Upper lobe of left lung (tissue), 6 donors: ENCODE results near the gene CCDC148. TPM values are rescaled to one million over a fixed set of nuclear protein-coding genes. Genes with fewer than 3 reads are reported as not detected.

ENCODE experiments used
- ATAC-seq, 2 donors: fragments of 200-7000 bp; cut with Tn5 transposase; one replicate each; pipeline ENCODE4 v1.9.1; 2022; ENCODE audit warnings: mild to moderate bottlenecking in 2 of 2, moderate library complexity in 2 of 2; ENCODE audit not compliant: low FRiP score in 2 of 2
- DNase-seq, 2 donors: peaks; one replicate each; pipeline ENCODE4 v3.0.0-alpha.2; 2019 to 2020
- H3K27ac ChIP-seq, 4 donors: fragments of 200-600 bp; sonication (generic); one replicate each; pipeline ENCODE4 v1.5.1; 2016 to 2019
- H3K27me3 ChIP-seq, 4 donors: fragments of 200-600 bp; sonication (generic); one replicate each; pipeline ENCODE4 v1.5.1; 2017 to 2019
- H3K36me3 ChIP-seq, 4 donors: fragments of 200-600 bp; sonication (generic); one replicate each; pipeline ENCODE4 v1.5.1; 2016 to 2019
- H3K4me1 ChIP-seq, 4 donors: fragments of 200-600 bp; sonication (generic); one replicate each; pipeline ENCODE4 v1.5.1; 2018 to 2019
- H3K4me3 ChIP-seq, 4 donors: fragments of 200-600 bp; sonication (generic); one replicate each; pipeline ENCODE4 v1.5.1; 2017 to 2019; ENCODE audit warnings: mild to moderate bottlenecking in 2 of 4, moderate library complexity in 1 of 4
- H3K9me3 ChIP-seq, 4 donors: fragments of 200-600 bp; sonication (generic); one replicate each; pipeline ENCODE4 v1.5.1; 2018 to 2019
- CTCF ChIP-seq, 6 experiments: fragments of 450-650 bp in 4 of 6; fragments of 200-600 bp in 2 of 6; sonication (generic) in 2 of 6; IDR thresholded peaks; one replicate each; pipeline ENCODE4 v1.5.1; 2016 to 2019; ENCODE audit warnings: antibody characterized with exemption in 6 of 6
- EP300 ChIP-seq, 4 donors: sonication (generic); formaldehyde crosslinking; IDR thresholded peaks; one replicate each; pipeline ENCODE4 v1.5.1; 2017; ENCODE audit warnings: antibody characterized with exemption in 4 of 4, control low read depth in 2 of 4
- POLR2A ChIP-seq, 4 donors: fragments of 450-650 bp; IDR thresholded peaks; one replicate each; pipeline ENCODE4 v1.5.1; 2016 to 2017; ENCODE audit warnings: antibody characterized with exemption in 4 of 4, mild to moderate bottlenecking in 2 of 4
- POLR2AphosphoS5 ChIP-seq, 2 donors: sonication (generic); formaldehyde crosslinking; IDR thresholded peaks; one replicate each; pipeline ENCODE4 v1.5.1; 2017; ENCODE audit warnings: antibody characterized with exemption in 2 of 2
- WGBS, 2 donors: methylation state at CpG; one replicate each; pipeline ENCODE4 v1.1.5; 2017 to 2018; 5-methylcytosine and 5-hydroxymethylcytosine counted together
- total RNA-seq, 6 donors: library from RNA; depleted of rRNA in 4 of 6; stranded (reverse); fragments of >200 nt in 4 of 6; gene quantifications; one replicate each; pipeline versions ENCODE4 v1.1.0 to v1.2.1, GENCODE V29; 2016 to 2021
- donor health status: DM: no; HTN: no; CAD: no; lungs with moderate emphysema.
- donor health status: DM: no; HTN: yes; CAD: no; lungs with severe emphysema.

CCDC148 gene
- total RNA-seq, 6 donors from 2014 or later: 0.69 to 4.2 (median 1.9) TPM

- no peak for TF ChIP-seq CTCF (IDR thresholded peaks at IDR 0.05)
- no peak for TF ChIP-seq EP300 (IDR thresholded peaks at IDR 0.05)
- TF ChIP-seq POLR2AphosphoS5 (IDR thresholded peaks at IDR 0.05): no peak
- TF ChIP-seq POLR2A (IDR thresholded peaks at IDR 0.05): no peak
- no peak for DNase-seq
- H3K9me3 ChIP-seq: no peaks in the 10 kb centered on the region
- ATAC-seq: no peak
- H3K4me1 ChIP-seq: peaks cover 0 to 30% (median 16%) of the 10 kb centered on the region in 4 donors
- WGBS, 2 donors: 74 to 79% methylated on average over 2 of the region's 2 CpGs
- H3K36me3 ChIP-seq: no peaks in the 10 kb centered on the region
- no peaks in the 10 kb centered on the region for H3K27me3 ChIP-seq
- H3K4me3 ChIP-seq: no peak overlapping the region
- no peak overlapping the region for H3K27ac ChIP-seq
These were observed 32.1 kb upstream of the CCDC148 start for GRCh38 chr2:158488442-158489216.

GRCh38 chr2:158487419-158487818, 30.9 kb upstream of the CCDC148 start:
- no peak overlapping the region for H3K27ac ChIP-seq
- TF ChIP-seq POLR2AphosphoS5 (IDR thresholded peaks at IDR 0.05) (no peak), EP300 (IDR thresholded peaks at IDR 0.05) (no peak), POLR2A (IDR thresholded peaks at IDR 0.05) (no peak), CTCF (IDR thresholded peaks at IDR 0.05) (no peak)

DNA sequence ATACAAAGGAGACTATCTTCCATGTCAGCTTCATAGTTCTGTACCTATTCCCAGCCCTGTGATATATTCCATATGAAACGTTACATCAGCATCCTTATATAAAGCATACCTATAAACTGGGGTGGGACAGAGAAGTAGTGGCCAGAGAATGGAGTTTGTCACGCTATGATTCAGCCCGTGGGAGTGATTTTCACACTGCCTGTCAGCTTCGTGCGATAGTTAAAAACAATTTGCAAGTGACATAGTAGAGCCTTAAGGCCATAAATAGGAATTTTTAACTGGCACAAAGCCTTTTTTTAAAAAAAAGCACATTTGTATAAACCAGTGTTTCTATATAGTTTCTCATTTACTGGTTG, 30.4 kb upstream of the CCDC148 start:
- ATAC-seq (no peak), DNase-seq (no peak)
- Histone ChIP-seq H3K9me3 (no peaks in the 10 kb centered on the region), H3K4me3 (no peak overlapping the region), H3K27me3 (no peaks in the 10 kb centered on the region), H3K36me3 (no peaks in the 10 kb centered on the region), H3K4me1 (peaks cover 0 to 24% (median 14%) of the 10 kb centered on the region in 4 donors), H3K27ac (no peak overlapping the region)
- WGBS, 2 donors: 85 to 98% methylated on average over 5 of the region's 5 CpGs
- TF ChIP-seq EP300 (IDR thresholded peaks at IDR 0.05) (no peak), POLR2AphosphoS5 (IDR thresholded peaks at IDR 0.05) (no peak), POLR2A (IDR thresholded peaks at IDR 0.05) (no peak), CTCF (IDR thresholded peaks at IDR 0.05) (no peak)

More at GRCh38 chr2:158487419-158487818, 30.9 kb upstream of the CCDC148 start:
- ATAC-seq (no peak), DNase-seq (no peak)
- no peaks in the 10 kb centered on the region for H3K27me3 ChIP-seq
- no peaks in the 10 kb centered on the region for H3K36me3 ChIP-seq
- no peak overlapping the region for H3K4me3 ChIP-seq
- no peaks in the 10 kb centered on the region for H3K9me3 ChIP-seq
- peaks cover 0 to 24% (median 14%) of the 10 kb centered on the region in 4 donors for H3K4me1 ChIP-seq

GRCh38 chr2:158486150-158486969, 29.8 kb upstream of the CCDC148 start:
- Histone ChIP-seq H3K4me3 (no peak overlapping the region), H3K27me3 (no peaks in the 10 kb centered on the region), H3K9me3 (no peaks in the 10 kb centered on the region), H3K36me3 (no peaks in the 10 kb centered on the region), H3K27ac (no peak overlapping the region), H3K4me1 (peaks cover 0 to 24% (median 14%) of the 10 kb centered on the region in 4 donors)
- no peak for TF ChIP-seq POLR2AphosphoS5 (IDR thresholded peaks at IDR 0.05)
- TF ChIP-seq CTCF (IDR thresholded peaks at IDR 0.05): no peak
- TF ChIP-seq EP300 (IDR thresholded peaks at IDR 0.05): no peak
- no peak for TF ChIP-seq POLR2A (IDR thresholded peaks at IDR 0.05)
- ATAC-seq: no peak
- 85 to 86% methylated on average over 3 of the region's 3 CpGs for WGBS, 2 donors
- no peak for DNase-seq
